ENCODE results near the gene RTCA. TPM values are rescaled to one million over a fixed set of nuclear protein-coding genes. Genes with fewer than 3 reads are reported as not detected.
A peak's percentile ranks its signal among the peaks of the same experiment; 100 is the strongest.
"Not testable (repeated sequence)": the region's sequence is repeated elsewhere in the genome, so short reads cannot be mapped to it uniquely, and the experiment has no call there.

Gene RTCA
- total RNA-seq, 1 donor from 2014 or later = 41.3 TPM

DNA sequence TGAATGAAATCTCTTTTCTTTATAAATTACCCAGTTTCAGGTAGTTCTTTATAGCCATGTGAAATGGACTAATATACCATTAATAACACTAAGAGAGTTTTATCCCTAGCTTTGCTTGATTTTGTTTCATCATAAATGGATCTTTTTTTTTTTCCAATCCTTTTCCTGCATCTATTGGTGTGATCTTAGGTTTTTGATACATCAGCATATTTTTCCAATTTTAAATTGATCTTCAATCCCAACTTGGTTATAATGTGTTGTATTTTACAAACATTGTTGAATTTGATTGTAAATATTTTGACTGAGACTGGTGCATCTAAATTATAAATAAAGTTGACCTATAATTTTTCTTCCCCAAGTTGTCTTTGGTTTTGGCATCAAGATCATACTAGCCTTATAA is 4.3 kb upstream of the RTCA start:
- Histone ChIP-seq H3K27me3 (ENCODE audit: low read depth) (no peaks in the 10 kb centered on the region), H3K27ac (replicated peaks) (no peak overlapping the region), H3K4me1 (peaks cover 23% of the 10 kb centered on the region), H3K9me3 (replicated peaks) (no peaks in the 10 kb centered on the region), H3K4me3 (no peak overlapping the region), H3K36me3 (peaks cover 10% of the 10 kb centered on the region)
- TF ChIP-seq CTCF (IDR thresholded peaks at IDR 0.05; ENCODE audit: borderline replicate concordance) = no peak
- DNase-seq = no peak
- intact Hi-C loops (cut with micrococcal nuclease) = no loop called here

DNA sequence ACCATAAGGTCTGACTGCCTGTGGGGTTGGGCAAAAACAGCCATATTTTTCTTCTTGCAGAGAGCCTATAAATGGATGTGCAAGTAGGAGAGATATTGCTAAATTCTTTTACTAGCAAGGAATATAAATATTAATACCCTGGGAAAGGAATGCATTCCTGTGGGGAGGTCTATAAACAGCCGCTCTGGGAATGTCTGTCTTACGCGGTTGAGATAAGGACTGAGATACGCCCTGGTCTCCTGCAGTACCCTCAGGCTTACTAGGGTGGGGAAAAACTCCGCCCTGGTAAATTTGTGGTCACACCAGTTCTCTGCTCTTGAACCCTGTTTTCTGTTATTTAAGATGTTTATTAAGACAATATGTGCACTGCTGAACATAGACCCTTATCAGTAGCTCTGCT is 1.9 kb upstream of the RTCA start:
- H3K4me3 ChIP-seq; DNase-seq; H3K27ac ChIP-seq (replicated peaks); H3K9me3 ChIP-seq (replicated peaks); H3K27me3 ChIP-seq (ENCODE audit: low read depth); intact Hi-C loops (cut with micrococcal nuclease): not testable (repeated sequence)
- peaks cover 44% of the 10 kb centered on the region for H3K4me1 ChIP-seq
- peaks cover 30% of the 10 kb centered on the region for H3K36me3 ChIP-seq

DNA sequence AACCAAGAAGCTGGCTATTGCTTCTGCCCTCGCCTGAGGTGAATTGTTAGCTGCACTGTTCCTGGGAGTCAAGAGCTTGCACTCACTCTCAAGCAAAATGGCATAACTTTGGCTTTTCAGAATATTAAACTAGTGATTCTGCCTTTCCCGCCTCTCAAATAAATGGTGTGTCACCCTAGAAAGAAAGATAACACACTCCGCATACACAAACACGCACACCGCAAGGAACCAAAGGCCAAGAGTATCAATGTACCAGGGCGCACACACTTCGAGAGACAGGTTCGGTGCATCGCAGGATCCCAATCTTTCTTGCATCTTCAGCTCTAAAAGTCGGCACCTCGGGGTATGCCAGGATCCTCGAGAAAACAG is 470 bp upstream of the RTCA start:
- H3K36me3 ChIP-seq = peaks cover 42% of the 10 kb centered on the region
- peaks cover 57% of the 10 kb centered on the region for H3K4me1 ChIP-seq
- intact Hi-C loops (cut with micrococcal nuclease) = no loop called here
- TF ChIP-seq CTCF (IDR thresholded peaks at IDR 0.05; ENCODE audit: borderline replicate concordance) = no peak
- H3K9me3 ChIP-seq (replicated peaks) = no peaks in the 10 kb centered on the region
- H3K4me3 ChIP-seq = peak overlapping the region; percentile 96
- no peak for DNase-seq
- H3K27ac ChIP-seq (replicated peaks) = peak overlapping the region; percentile 93
- H3K27me3 ChIP-seq (ENCODE audit: low read depth) = no peaks in the 10 kb centered on the region

- no peak for TF ChIP-seq CTCF (IDR thresholded peaks at IDR 0.05; ENCODE audit: borderline replicate concordance)
- Histone ChIP-seq H3K27me3 (ENCODE audit: low read depth) (no peaks in the 10 kb centered on the region), H3K4me3 (peak overlapping the region; percentile 96), H3K27ac (replicated peaks) (peak overlapping the region; percentile 93), H3K4me1 (peaks cover 66% of the 10 kb centered on the region), H3K36me3 (peaks cover 54% of the 10 kb centered on the region), H3K9me3 (replicated peaks) (no peaks in the 10 kb centered on the region)
- intact Hi-C loops (cut with micrococcal nuclease) = no loop called here
- no peak for DNase-seq
Observed at GRCh38 chr1:100266741-100267140, 725 bp downstream of the RTCA start.

DNA sequence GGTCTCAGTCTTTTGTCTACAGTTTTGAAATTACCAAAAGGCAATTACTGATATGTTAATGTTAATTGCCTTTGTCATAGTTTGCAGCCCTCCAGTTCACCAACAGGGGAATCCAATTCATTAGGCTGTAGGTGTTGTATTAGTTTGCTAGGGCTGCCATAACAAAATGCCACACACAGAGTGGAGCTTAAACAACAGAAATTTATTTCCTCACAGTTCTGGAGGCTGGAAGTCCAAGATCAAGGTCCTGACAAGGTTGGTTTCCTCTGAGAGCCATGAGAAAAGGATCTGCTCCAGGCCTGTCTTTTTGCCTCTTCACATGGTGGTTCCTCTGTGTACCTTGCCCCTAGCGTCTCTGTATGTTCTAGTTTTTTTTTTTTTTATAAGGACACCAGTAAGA is 1.3 kb downstream of the RTCA start:
- H3K36me3 ChIP-seq = peaks cover 60% of the 10 kb centered on the region
- H3K27ac ChIP-seq (replicated peaks) = no peak overlapping the region
- no peak for TF ChIP-seq CTCF (IDR thresholded peaks at IDR 0.05; ENCODE audit: borderline replicate concordance)
- intact Hi-C loops (cut with micrococcal nuclease) = no loop called here
- DNase-seq = no peak
- H3K4me1 ChIP-seq = peaks cover 71% of the 10 kb centered on the region
- H3K9me3 ChIP-seq (replicated peaks) = no peaks in the 10 kb centered on the region
- H3K4me3 ChIP-seq = peak overlapping the region; percentile 96
- no peaks in the 10 kb centered on the region for H3K27me3 ChIP-seq (ENCODE audit: low read depth)

- no peak for TF ChIP-seq CTCF (IDR thresholded peaks at IDR 0.05; ENCODE audit: borderline replicate concordance)
- H3K27ac ChIP-seq (replicated peaks) = no peak overlapping the region
- H3K4me3 ChIP-seq = peak overlapping the region; percentile 96
- H3K27me3 ChIP-seq (ENCODE audit: low read depth) = no peaks in the 10 kb centered on the region
- peaks cover 68% of the 10 kb centered on the region for H3K36me3 ChIP-seq
- intact Hi-C loops (cut with micrococcal nuclease) = no loop called here
- no peaks in the 10 kb centered on the region for H3K9me3 ChIP-seq (replicated peaks)
- H3K4me1 ChIP-seq = peaks cover 71% of the 10 kb centered on the region
- no peak for DNase-seq
Observed at GRCh38 chr1:100268202-100268601, 2.2 kb downstream of the RTCA start.
